HEK293T (cell line): ENCODE results near the gene ATP6V1G2.

Experiments
- ARNT ChIP-seq: fragments of 450-650 bp; IDR thresholded peaks from 2 replicates; pipeline ENCODE4 v1.6.1; 2017; ENCODE audit warnings: mild to moderate bottlenecking
- BHLHE40 ChIP-seq: fragments of 450-650 bp; IDR thresholded peaks from 2 replicates; pipeline ENCODE4 v1.6.1; 2016; ENCODE audit warnings: mild to moderate bottlenecking, moderate library complexity, borderline replicate concordance
- FOXK2 ChIP-seq: fragments of 450-650 bp; IDR thresholded peaks from 2 replicates; pipeline ENCODE4 v1.6.1; 2016; ENCODE audit warnings: mild to moderate bottlenecking
- FOXM1 ChIP-seq: fragments of 450-650 bp; IDR thresholded peaks from 2 replicates; pipeline ENCODE4 v1.6.1; 2017; ENCODE audit warnings: mild to moderate bottlenecking, borderline replicate concordance
- SP1 ChIP-seq: fragments of 450-650 bp; IDR thresholded peaks from 2 replicates; pipeline ENCODE4 v1.6.1; 2017
- SUZ12 ChIP-seq: fragments of 450-650 bp; IDR thresholded peaks from 2 replicates; pipeline ENCODE4 v1.6.1; 2016; ENCODE audit warnings: mild to moderate bottlenecking
- ZNF384 ChIP-seq: fragments of 450-650 bp; IDR thresholded peaks from 2 replicates; pipeline ENCODE4 v1.6.1; 2016

- TF ChIP-seq FOXK2 (no peak), SP1 (no peak), FOXM1 (no peak), BHLHE40 (no peak), ARNT (no peak), SUZ12 (no peak), ZNF384 (no peak)
These were observed 2.1 kb upstream of the ATP6V1G2 start for GRCh38 chr6:31548544-31548873.
